HG02943 (cell line): ENCODE results near the gene AGPAT3.
"Not testable (repeated sequence)": the region's sequence is repeated elsewhere in the genome, so short reads cannot be mapped to it uniquely, and the experiment has no call there.

Experiments
- ATAC-seq: cut with Tn5 transposase; IDR thresholded peaks from one replicate; pipeline ENCODE4 v1.9.1; 2021; ENCODE audit warnings: mild to moderate bottlenecking, low read depth, moderate library complexity; ENCODE audit not compliant: unreplicated experiment

AGPAT3 gene, protein sequence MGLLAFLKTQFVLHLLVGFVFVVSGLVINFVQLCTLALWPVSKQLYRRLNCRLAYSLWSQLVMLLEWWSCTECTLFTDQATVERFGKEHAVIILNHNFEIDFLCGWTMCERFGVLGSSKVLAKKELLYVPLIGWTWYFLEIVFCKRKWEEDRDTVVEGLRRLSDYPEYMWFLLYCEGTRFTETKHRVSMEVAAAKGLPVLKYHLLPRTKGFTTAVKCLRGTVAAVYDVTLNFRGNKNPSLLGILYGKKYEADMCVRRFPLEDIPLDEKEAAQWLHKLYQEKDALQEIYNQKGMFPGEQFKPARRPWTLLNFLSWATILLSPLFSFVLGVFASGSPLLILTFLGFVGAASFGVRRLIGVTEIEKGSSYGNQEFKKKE

DNA sequence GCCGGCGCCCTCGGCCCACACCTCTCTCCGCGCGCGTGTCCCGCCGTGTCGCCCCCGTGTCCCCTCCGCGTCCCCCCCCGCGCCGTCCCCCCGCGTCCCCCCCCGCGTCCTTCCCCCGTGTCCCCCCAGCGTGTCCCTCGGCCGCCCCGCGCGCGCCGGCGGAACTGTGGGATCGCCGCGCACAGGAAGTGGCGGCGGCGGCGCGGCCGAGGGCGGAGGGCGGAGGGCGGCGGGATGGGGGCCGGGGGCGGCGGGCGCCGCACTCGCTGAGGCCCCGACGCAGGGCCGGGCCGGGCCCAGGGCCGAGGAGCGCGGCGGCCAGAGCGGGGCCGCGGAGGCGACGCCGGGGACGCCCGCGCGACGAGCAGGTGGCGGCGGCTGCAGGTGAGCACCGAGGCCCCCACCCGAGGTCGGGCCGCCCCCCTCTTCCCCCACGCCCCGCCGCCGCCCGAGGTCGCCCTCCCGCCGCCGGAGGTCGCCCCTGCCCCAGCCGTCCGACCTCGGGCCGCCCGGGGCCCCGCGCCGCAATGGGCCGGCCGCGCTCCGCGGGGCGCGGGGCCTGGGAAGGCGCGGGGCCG, at the start of gene AGPAT3:
Gene AGPAT3 (plus strand): TSS at position 262 of the 578 bp plus-strand sequence. CDS start 94,459 bp downstream, outside the sequence.
- no peak for ATAC-seq

DNA sequence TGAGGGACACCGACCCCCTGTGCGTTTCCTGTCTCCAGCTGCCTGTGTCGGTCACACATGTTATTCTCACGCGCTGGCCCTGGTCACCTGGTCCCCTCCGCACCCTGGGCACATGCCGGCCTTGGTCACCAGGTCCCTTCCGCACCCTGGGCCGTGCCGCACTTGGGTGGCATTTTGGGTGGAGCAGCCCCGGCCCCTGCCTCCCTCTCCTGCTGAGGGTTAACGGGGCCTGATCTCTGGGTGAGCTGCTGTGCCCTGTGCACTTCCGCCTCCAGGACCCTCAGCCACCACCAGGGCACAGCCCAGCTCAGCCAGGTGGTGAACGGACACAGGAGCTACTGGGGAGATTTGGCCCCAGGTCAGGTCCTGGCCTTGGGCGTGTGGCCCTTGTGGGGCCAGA, 49.0 kb upstream of the AGPAT3 start:
- ATAC-seq, result no peak

DNA sequence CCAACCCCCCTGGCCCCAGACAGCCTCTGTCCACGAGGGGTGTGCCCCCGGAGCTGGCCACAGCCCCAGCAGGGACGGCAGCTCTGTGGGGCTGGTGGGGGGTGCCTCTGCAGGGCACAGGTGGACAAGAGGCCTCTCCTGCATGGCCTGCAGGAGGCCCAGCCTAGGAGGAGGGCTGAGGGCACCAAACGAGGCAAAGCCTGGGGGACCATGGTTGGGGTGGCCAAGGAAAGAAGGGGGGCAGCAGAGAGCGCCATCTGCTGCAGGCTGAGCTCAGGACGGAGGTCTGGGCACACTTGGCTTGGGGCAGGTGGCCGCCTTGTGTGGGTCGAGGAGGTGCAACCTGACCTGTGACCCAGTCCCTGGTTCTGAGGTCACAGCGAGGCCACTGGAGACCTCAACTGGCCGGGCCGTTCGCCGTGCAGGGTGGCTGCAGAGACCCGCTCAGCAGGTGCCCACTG, 48.4 kb upstream of the AGPAT3 start:
- ATAC-seq, result no peak

DNA sequence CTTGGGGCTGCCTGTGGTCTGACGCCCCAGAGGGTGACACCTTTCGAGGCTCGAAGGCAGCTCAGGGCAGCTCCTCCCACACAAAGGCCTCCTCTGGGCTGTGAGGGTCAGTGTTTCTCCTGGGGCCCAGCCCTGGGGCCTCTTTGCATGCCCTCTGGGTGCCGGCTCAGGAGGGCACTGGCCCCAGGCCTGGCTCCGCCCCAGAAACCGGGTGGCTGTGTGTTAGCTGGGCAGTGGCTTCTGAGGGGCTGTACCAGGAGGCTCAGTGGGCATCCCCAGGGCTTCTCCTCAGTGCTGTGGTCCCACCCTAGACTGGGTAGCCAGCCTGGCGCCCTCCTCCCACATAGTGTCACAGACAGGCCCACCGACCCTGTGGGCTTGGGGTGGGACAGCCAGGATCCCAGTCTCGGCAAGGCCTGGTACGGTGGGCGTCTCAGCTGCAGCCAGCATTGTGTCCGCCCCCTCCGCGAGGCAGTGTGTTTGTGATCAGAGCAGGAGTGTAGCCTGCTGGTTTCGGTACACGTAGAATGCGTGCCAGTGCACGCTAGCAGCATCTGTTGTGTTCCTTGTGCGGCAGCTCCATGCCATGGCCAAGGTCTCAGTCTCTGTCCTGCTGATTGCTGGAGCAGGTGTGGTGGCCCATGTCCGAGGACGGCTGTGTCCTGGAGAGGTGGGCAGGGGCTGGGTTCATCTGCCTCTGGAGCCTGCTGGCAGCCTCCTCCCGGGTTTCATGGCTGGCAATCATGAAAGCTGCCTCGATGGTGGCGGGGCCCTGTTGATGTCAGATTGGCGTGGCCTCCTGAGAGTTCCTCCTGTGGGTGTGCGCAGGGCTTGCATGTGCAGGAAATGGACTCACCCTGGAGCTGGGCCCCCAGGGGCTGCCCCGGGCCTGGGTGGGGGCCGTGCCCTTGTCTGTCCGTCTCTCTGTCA, 47.6 kb upstream of the AGPAT3 start:
- ATAC-seq, result no peak

GRCh38 chr21:43818685-43819084, 46.3 kb upstream of the AGPAT3 start:
- ATAC-seq, result no peak

GRCh38 chr21:43819511-43820405, 45.3 kb upstream of the AGPAT3 start:
- ATAC-seq, result no peak

DNA sequence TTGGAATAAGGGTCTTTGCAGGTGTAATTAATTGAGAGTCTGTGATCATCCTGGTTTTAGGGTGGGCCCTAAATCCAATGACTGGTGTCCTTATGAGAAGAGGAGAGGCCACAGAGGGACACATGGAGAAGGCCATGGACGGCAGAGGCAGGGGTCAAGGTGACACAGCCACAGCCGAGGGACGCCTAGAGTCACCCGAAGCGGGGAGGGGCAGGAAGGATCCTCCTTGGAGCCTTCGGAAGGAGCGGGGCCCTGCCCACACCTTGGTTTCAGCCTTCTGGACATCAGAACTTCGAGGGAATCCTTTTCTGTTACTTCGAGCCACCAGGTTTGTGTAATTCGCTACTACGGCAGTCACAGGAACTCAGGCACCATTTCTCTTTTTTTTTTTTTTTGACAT, 44.6 kb upstream of the AGPAT3 start:
- no peak for ATAC-seq

DNA sequence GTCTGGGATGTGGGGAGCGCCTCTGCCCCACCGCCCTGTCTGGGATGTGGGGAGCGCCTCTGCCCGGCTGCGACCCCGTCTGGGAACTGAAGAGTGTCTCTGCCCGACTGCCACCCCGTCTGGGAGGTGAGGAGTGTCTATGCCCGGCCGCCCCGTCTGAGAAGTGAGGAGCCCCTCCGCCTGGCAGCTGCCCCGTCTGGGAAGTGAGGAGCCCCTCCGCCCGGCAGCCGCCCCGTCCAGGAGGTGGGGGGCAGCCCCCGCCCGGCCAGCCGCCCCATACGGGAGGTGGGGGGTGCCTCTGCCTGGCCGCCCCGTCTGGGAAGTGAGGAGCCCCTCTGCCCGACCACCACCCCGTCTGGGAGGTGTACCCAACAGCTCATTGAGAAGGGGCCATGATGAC, 42.9 kb upstream of the AGPAT3 start:
- not testable (repeated sequence) for ATAC-seq

- not testable (repeated sequence) for ATAC-seq
Measured at GRCh38 chr21:43822741-43823140, 42.3 kb upstream of the AGPAT3 start.

DNA sequence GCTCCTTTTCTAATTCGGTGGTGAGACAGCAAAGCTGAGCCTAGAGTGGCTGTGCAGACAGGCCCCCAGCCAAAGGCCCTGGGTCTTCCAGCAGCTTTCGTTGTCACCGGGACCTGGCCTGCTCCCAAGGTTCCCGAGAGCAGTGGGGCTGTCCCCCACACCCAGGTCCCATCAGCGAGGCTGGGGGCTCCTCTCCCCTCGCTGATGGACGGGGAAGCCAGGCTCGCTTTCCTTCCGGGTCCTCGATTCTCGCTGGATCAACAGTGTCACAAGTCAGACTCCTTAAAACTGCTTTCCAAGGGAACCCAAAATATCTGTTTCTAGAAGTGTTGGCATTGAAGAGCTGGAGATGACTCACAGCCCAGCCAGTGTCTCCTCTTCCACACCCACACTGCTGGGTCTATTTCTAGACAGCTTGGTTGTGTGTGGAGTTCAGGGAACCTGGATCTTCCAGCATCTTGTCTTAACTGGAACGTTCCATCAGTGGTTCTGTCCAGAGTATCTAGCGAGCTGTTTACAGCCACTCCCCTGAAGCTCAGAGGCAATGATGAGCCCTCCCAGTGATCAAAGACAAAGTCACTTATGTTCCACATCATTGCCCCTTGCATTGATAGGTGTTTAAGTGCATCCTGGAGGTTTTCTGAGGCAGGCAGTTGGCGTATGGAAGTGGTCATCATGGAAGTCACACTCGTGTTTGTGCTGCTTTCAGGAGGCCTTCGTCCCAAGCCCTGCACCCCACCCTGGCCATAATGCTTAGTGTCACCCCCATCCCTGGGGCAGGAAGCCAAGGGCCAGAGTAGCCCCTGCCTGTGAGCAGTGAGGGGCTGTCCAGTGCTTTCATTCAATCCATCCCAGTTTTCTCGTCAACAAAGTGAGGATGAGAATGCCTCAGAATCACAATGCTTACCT, 40.4 kb upstream of the AGPAT3 start:
- ATAC-seq, result no peak

DNA sequence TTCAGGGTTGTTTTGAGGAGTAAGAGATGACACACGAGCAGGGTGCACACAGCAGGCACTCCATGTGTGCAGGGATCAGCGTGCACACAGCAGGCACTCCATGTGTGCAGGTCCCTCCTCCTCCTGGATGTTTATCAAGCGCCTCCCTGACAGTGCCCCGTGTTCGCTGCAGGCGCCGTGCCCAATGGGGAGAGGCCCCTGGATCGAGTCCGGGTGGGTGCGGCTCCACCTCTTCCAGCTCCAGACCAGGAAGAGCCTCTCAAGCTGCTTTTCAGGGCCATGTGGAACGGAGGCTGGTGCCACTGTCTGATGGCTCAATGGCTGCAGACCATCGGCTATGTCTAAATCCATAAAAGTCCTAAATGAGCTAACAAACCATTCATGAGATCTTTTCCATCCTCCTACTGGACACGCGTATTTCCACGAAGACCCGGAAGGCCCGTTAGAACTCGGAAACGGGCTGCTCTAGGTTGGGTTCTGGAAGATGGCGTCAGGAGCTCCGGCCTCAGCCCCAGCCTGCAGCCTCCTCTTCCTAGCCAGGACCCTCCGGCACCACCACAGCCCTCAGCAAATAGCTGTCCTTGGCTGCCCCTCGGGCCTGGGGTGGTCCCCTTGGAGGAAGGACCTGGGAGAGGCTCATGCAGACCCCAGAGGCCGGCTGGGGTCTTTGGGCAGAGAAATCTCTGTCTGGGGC, 39.6 kb upstream of the AGPAT3 start:
- ATAC-seq, result no peak

DNA sequence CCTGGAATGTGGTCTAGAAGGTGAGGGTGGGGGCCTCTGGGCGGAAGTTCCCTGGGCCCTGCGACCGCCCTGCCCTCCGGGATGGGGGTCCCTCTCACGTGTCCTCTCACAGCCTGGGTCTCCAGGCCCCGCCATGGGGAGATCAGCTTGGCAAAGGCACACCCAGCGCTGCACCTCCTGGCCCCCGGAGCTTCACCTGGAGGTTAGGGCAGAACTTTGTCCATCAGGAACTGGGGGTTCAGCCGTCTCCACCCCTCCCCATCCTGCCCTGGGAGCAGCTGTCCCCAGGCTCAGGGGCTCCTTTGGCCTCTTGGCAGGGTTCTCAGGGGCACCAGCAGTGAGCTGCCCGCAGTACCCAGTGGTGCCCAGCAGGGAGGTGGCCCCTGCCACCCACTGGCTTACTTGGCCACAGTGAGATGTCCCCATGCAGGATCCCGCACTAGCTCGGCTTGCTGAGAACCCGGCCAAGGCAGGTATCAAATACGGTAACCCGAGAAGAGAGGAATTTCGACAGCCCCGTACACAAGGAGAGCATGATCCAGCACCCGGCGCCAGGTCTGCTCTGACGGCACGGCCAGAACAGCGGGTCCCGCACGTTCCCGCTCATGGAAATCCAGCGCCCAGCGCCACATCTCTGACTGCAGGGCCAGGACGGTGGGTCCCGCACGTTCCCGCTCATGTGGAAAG, 38.9 kb upstream of the AGPAT3 start:
- no peak for ATAC-seq

DNA sequence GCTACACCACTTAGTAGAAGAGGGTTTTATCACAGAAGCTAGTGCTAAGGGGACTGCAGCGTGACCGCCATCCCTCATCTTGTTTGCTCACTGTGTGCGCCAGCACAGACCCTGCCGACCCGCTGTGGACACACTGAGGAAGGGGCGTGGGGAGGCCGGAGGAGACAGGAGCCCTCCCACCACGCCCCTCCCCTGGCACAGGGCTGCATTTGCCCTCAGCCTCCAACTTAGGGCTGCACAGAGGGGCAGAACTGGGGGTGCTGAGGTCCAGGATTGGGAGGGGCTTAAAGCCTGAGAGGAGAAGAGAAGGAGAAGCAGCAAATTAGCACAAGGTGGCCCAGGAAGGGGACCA, 38.4 kb upstream of the AGPAT3 start:
- ATAC-seq, result no peak

- ATAC-seq, result no peak
Measured at GRCh38 chr21:43827015-43827611, 37.9 kb upstream of the AGPAT3 start.

- ATAC-seq, result no peak
Measured at GRCh38 chr21:43829161-43829560, 35.9 kb upstream of the AGPAT3 start.

- ATAC-seq, result no peak
Measured at GRCh38 chr21:43829575-43830119, 35.4 kb upstream of the AGPAT3 start.

DNA sequence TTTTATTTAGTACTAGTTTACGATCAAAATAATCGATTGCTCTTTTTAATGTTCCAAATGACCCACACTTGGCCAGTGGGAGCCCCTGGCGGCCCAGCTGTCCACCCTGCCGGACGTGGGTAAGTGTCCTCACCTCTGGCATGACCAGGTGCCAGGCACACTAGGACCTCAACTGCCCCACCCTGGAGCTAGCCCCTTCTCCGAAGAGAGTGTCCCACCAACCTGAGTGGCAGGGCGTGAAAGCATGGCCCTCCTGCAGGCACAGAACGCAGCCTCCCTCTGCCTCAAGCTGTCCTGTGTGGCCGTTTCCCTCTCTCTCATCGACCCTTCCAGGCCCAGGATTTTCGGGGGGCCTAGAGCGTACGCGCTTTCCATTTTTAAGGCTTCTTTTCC, 32.9 kb upstream of the AGPAT3 start:
- no peak for ATAC-seq
